ENCODE results near the gene DNAJB8. TPM values are rescaled to one million over a fixed set of nuclear protein-coding genes. Genes with fewer than 3 reads are reported as not detected.

The DNAJB8 gene
- total RNA-seq, 1 donor from 2014 or later = not detected

DNA sequence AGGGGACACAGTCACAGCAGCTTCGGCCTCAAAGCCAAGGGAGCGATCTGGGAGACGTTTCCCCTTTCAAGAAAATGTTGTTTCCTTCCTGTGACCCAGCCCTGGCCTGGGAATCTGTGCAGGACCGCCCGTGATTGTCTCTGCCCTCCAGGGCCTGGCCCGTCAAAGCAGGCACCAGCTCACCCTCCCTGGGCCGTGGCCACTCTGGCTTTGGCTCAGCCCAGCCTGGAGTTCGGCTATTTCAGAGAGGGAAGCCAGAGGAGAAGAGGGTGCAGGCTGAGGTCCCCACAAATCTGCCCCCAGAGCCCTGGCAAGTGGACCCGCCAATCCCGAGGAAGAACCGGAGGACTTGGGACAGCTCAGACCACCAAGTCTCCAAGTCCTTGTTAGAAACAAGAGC is 13.6 kb upstream of the DNAJB8 start:
- H3K36me3 Mint-ChIP-seq (ENCODE audit: low read depth, unreplicated experiment) = no peaks in the 10 kb centered on the region
- no peak for FAIRE-seq
- H3K27ac ChIP-seq (ENCODE audit: low read depth, low read length) = no peak overlapping the region
- H3K4me1 Mint-ChIP-seq (ENCODE audit: low read depth, unreplicated experiment) = peaks cover 21% of the 10 kb centered on the region
- no peak overlapping the region for H2AFZ ChIP-seq (ENCODE audit: low read depth, low read length)
- H3K27me3 ChIP-seq (ENCODE audit: insufficient read depth, low read length) = peaks cover 54% of the 10 kb centered on the region
- no peaks in the 10 kb centered on the region for H3K36me3 ChIP-seq (ENCODE audit: insufficient read depth, low read length)
- peaks cover 23% of the 10 kb centered on the region for H3K4me1 ChIP-seq (ENCODE audit: insufficient read depth, low read length)
- H3K9me3 Mint-ChIP-seq (ENCODE audit: unreplicated experiment) = peaks cover 10% of the 10 kb centered on the region
- no peak overlapping the region for H3K4me3 Mint-ChIP-seq (ENCODE audit: unreplicated experiment)
- no peaks in the 10 kb centered on the region for H3K79me2 ChIP-seq (ENCODE audit: insufficient read depth, low read length)
- no peak overlapping the region for H3K9ac ChIP-seq (ENCODE audit: low read length)
- no peaks in the 10 kb centered on the region for H3K9me3 ChIP-seq (ENCODE audit: insufficient read depth, low read depth, low read length)
- H4K20me1 ChIP-seq (ENCODE audit: insufficient read depth, low read length) = peaks cover 6% of the 10 kb centered on the region
- no peak overlapping the region for H3K27ac Mint-ChIP-seq (ENCODE audit: unreplicated experiment)
- H3K4me2 ChIP-seq (ENCODE audit: low read length) = no peak overlapping the region
- H3K27me3 Mint-ChIP-seq (ENCODE audit: low read depth, unreplicated experiment) = peaks cover 71% of the 10 kb centered on the region
- no peak for DNase-seq (ENCODE audit: low read depth)
- TF ChIP-seq, protein P1, sequence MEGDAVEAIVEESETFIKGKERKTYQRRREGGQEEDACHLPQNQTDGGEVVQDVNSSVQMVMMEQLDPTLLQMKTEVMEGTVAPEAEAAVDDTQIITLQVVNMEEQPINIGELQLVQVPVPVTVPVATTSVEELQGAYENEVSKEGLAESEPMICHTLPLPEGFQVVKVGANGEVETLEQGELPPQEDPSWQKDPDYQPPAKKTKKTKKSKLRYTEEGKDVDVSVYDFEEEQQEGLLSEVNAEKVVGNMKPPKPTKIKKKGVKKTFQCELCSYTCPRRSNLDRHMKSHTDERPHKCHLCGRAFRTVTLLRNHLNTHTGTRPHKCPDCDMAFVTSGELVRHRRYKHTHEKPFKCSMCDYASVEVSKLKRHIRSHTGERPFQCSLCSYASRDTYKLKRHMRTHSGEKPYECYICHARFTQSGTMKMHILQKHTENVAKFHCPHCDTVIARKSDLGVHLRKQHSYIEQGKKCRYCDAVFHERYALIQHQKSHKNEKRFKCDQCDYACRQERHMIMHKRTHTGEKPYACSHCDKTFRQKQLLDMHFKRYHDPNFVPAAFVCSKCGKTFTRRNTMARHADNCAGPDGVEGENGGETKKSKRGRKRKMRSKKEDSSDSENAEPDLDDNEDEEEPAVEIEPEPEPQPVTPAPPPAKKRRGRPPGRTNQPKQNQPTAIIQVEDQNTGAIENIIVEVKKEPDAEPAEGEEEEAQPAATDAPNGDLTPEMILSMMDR (IDR thresholded peaks at IDR 0.05; ENCODE audit: insufficient read depth, low read depth, low read length) = no peak
- TF ChIP-seq EZH2 (IDR thresholded peaks at IDR 0.05; ENCODE audit: insufficient read depth, low read length) = no peak
- H3K4me3 ChIP-seq (ENCODE audit: insufficient read depth, low read depth, low read length) = no peak overlapping the region

DNA sequence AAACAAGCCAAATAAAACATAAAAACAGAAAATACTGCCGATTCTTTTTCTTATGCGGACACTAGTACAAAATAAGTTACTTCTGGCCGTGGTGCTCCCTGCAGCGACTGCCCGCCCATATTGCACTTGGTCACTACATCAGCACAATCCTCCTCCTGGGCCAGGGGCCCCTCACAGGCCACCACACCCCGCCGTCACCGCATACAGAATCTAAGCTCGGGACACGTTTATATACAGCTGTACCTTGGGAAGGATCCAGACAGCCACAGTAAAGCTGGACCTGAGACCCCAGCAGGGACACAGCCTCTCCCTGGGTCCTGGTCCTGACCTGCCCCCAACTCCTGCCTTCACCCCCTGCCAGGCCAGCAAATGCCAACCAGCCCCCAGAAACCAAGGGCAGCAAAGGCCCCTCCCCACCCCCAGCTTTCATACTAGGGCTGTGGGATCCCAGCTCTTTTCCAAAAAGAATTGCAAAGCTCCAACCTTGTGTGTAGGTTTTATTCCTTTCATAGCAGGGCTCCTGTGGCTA is 12.9 kb upstream of the DNAJB8 start:
- Histone ChIP-seq H3K36me3 (ENCODE audit: insufficient read depth, low read length) (no peaks in the 10 kb centered on the region), H3K27ac (ENCODE audit: low read depth, low read length) (no peak overlapping the region), H3K4me2 (ENCODE audit: low read length) (no peak overlapping the region), H3K79me2 (ENCODE audit: insufficient read depth, low read length) (no peaks in the 10 kb centered on the region), H3K4me3 (ENCODE audit: insufficient read depth, low read depth, low read length) (no peak overlapping the region), H4K20me1 (ENCODE audit: insufficient read depth, low read length) (no peaks in the 10 kb centered on the region), H3K4me1 (ENCODE audit: insufficient read depth, low read length) (peaks cover 23% of the 10 kb centered on the region), H2AFZ (ENCODE audit: low read depth, low read length) (no peak overlapping the region), H3K27me3 (ENCODE audit: insufficient read depth, low read length) (peaks cover 54% of the 10 kb centered on the region), H3K9ac (ENCODE audit: low read length) (no peak overlapping the region), H3K9me3 (ENCODE audit: insufficient read depth, low read depth, low read length) (no peaks in the 10 kb centered on the region)
- Mint-ChIP-seq H3K4me1 (ENCODE audit: low read depth, unreplicated experiment) (peaks cover 21% of the 10 kb centered on the region), H3K27me3 (ENCODE audit: low read depth, unreplicated experiment) (peaks cover 71% of the 10 kb centered on the region), H3K27ac (ENCODE audit: unreplicated experiment) (no peak overlapping the region), H3K36me3 (ENCODE audit: low read depth, unreplicated experiment) (no peaks in the 10 kb centered on the region), H3K4me3 (ENCODE audit: unreplicated experiment) (no peak overlapping the region), H3K9me3 (ENCODE audit: unreplicated experiment) (peaks cover 8% of the 10 kb centered on the region)
- no peak for FAIRE-seq
- no peak for DNase-seq (ENCODE audit: low read depth)
- no peak for TF ChIP-seq EZH2 (IDR thresholded peaks at IDR 0.05; ENCODE audit: insufficient read depth, low read length)
- TF ChIP-seq, protein P1 (IDR thresholded peaks at IDR 0.05; ENCODE audit: insufficient read depth, low read depth, low read length) = no peak
